Measurements from ENCODE around the gene MPC2. TPM values are rescaled to one million over a fixed set of nuclear protein-coding genes. Genes with fewer than 3 reads are reported as not detected.

The MPC2 gene
- total RNA-seq, result 35.1 and 37.6 TPM in 2 replicates
- long read RNA-seq, transcript MPC2-202 (5 exons, 2,177 nt), result major isoform, 29 of 30 reads
- long read RNA-seq, partial matches to known transcripts, result 1 of 30 reads
- long read RNA-seq, other reads (novel, unspliced or antisense), result 0 of 30 reads

GRCh38 chr1:167936930-167937708 lies at the start of gene MPC2:
Gene MPC2 (minus strand): TSS chr1:167937072. CDS start chr1:167935841, 1,231 bp downstream.
- no peaks in the 10 kb centered on the region for H3K36me3 Mint-ChIP-seq (ENCODE audit: low read depth)
- DNase-seq (ENCODE audit: low read depth, low spot score), result peak; percentile 25
- peak within 1 kb of the TSS; percentile 97 for H3K4me3 Mint-ChIP-seq
- peaks cover 31% of the 10 kb centered on the region for H3K4me1 Mint-ChIP-seq
- no peaks in the 10 kb centered on the region for H3K27me3 Mint-ChIP-seq (ENCODE audit: low read depth)
- H3K27ac Mint-ChIP-seq (ENCODE audit: unreplicated experiment), result peak within 1 kb of the TSS; percentile 100
- TF ChIP-seq CTCF (conservative IDR thresholded peaks at IDR 0.05), result no peak
- H3K9me3 Mint-ChIP-seq, result no peaks in the 10 kb centered on the region

- Mint-ChIP-seq H3K4me3 (no peak overlapping the region), H3K36me3 (ENCODE audit: low read depth) (peaks cover 7% of the 10 kb centered on the region), H3K4me1 (no peaks in the 10 kb centered on the region), H3K27me3 (ENCODE audit: low read depth) (no peaks in the 10 kb centered on the region), H3K9me3 (peaks cover 6% of the 10 kb centered on the region), H3K27ac (ENCODE audit: unreplicated experiment) (no peak overlapping the region)
- DNase-seq (ENCODE audit: low read depth, low spot score), result no peak
- TF ChIP-seq CTCF (conservative IDR thresholded peaks at IDR 0.05), result no peak
These were observed 48.1 kb upstream of the MPC2 start for GRCh38 chr1:167984886-167985489.

- H3K9me3 Mint-ChIP-seq, result peaks cover 6% of the 10 kb centered on the region
- no peak for TF ChIP-seq CTCF (conservative IDR thresholded peaks at IDR 0.05)
- DNase-seq (ENCODE audit: low read depth, low spot score), result no peak
- no peaks in the 10 kb centered on the region for H3K4me1 Mint-ChIP-seq
- H3K27ac Mint-ChIP-seq (ENCODE audit: unreplicated experiment), result no peak overlapping the region
- no peaks in the 10 kb centered on the region for H3K27me3 Mint-ChIP-seq (ENCODE audit: low read depth)
- no peak overlapping the region for H3K4me3 Mint-ChIP-seq
- H3K36me3 Mint-ChIP-seq (ENCODE audit: low read depth), result peaks cover 7% of the 10 kb centered on the region
These were observed 47.0 kb upstream of the MPC2 start for GRCh38 chr1:167983797-167984420.

- Mint-ChIP-seq H3K36me3 (ENCODE audit: low read depth) (peaks cover 11% of the 10 kb centered on the region), H3K4me3 (no peak overlapping the region), H3K27ac (ENCODE audit: unreplicated experiment) (no peak overlapping the region), H3K9me3 (peaks cover 6% of the 10 kb centered on the region), H3K27me3 (ENCODE audit: low read depth) (no peaks in the 10 kb centered on the region), H3K4me1 (no peaks in the 10 kb centered on the region)
- TF ChIP-seq CTCF (conservative IDR thresholded peaks at IDR 0.05), result no peak
- DNase-seq (ENCODE audit: low read depth, low spot score), result no peak
These were observed 45.1 kb upstream of the MPC2 start for GRCh38 chr1:167981933-167982332.

- Mint-ChIP-seq H3K36me3 (ENCODE audit: low read depth) (peaks cover 18% of the 10 kb centered on the region), H3K4me3 (no peak overlapping the region), H3K9me3 (peaks cover 6% of the 10 kb centered on the region), H3K27me3 (ENCODE audit: low read depth) (no peaks in the 10 kb centered on the region), H3K4me1 (no peaks in the 10 kb centered on the region), H3K27ac (ENCODE audit: unreplicated experiment) (no peak overlapping the region)
- DNase-seq (ENCODE audit: low read depth, low spot score), result no peak
- no peak for TF ChIP-seq CTCF (conservative IDR thresholded peaks at IDR 0.05)
These were observed 40.4 kb upstream of the MPC2 start for GRCh38 chr1:167977245-167977644.
